K562 (cell line): Measurements from ENCODE around the gene ARFGEF2. TPM values are rescaled to one million over a fixed set of nuclear protein-coding genes. Genes with fewer than 3 reads are reported as not detected.

ENCODE experiments used
- BHLHE40 ChIP-seq: IDR thresholded peaks from 2 replicates; pipeline ENCODE4 v1.6.1; 2011; ENCODE audit warnings: low read length, improper control_type of control experiment
- NR2C2 ChIP-seq, 2 experiments: fragments of 200-800 bp in 1 of 2; sonication (Bioruptor generic) in 1 of 2; sonication (generic) in 1 of 2; formaldehyde crosslinking in 1 of 2; IDR thresholded peaks; 2 replicates each; pipeline versions ENCODE4 v1.6.1 to v1.8.0; 2016 to 2022; ENCODE audit warnings: mild to moderate bottlenecking in 1 of 2, missing compliant biosample characterization in 1 of 2, missing genetic modification characterization in 1 of 2, missing genetic modification reagents in 1 of 2
- SNIP1 ChIP-seq: fragments of 450-650 bp; IDR thresholded peaks from 2 replicates; pipeline ENCODE4 v1.7.1; 2017; ENCODE audit warnings: low read depth, mild to moderate bottlenecking
- ZNF316 ChIP-seq: fragments of 450-650 bp; IDR thresholded peaks from 2 replicates; pipeline ENCODE4 v1.6.1; 2016
- polyA plus RNA-seq, 8 experiments: library from polyadenylated mRNA; depleted of rRNA in 4 of 8; stranded (reverse) in 5 of 8; unstranded in 3 of 8; fragments of >200 nt; fragmentation: Nextera tagmentation in 2 of 8; fragmentation: Illumina TruSeq in 1 of 8; extraction: Ambion mirVana in 2 of 8; extraction: Trizol in 1 of 8; gene quantifications; 2 replicates each; pipeline versions ENCODE4 v1.2.1 to v1.2.3, GENCODE V29; 2011 to 2014; ENCODE audit warnings: inconsistent platforms in 1 of 8, missing spikeins in 1 of 8
- total RNA-seq, 7 experiments: library from RNA; depleted of rRNA in 6 of 7; stranded (reverse); fragments of >200 nt in 6 of 7; fragmentation: Illumina TruSeq in 2 of 7; extraction: Trizol in 2 of 7; gene quantifications; 2 replicates each; pipeline versions ENCODE4 v1.2.1 to v1.2.3, GENCODE V29; 2011 to 2021; ENCODE audit warnings: low replicate concordance in 1 of 7
- TF ChIP-seq, protein P1 (sequence below): fragments of 450-650 bp; IDR thresholded peaks from 2 replicates; pipeline ENCODE4 v1.6.1; 2016; ENCODE audit warnings: mild to moderate bottlenecking, moderate library complexity
- TF ChIP-seq, protein P2 (sequence below), 2 experiments: fragments of 450-650 bp in 1 of 2; sonication (generic) in 1 of 2; formaldehyde crosslinking in 1 of 2; IDR thresholded peaks; 2 replicates each; pipeline versions ENCODE4 v1.7.1 to v1.9.0; 2016 to 2022; ENCODE audit warnings: inconsistent platforms in 1 of 2, mild to moderate bottlenecking in 1 of 2, missing genetic modification reagents in 1 of 2

The ARFGEF2 gene
- total and polyA plus RNA-seq, 9 of the 15 experiments (the other 6 are each of a cell fraction or from before 2014, with no cell fraction given) = 4.2 to 18.8 (median 13.7) TPM

- TF ChIP-seq, protein P1, sequence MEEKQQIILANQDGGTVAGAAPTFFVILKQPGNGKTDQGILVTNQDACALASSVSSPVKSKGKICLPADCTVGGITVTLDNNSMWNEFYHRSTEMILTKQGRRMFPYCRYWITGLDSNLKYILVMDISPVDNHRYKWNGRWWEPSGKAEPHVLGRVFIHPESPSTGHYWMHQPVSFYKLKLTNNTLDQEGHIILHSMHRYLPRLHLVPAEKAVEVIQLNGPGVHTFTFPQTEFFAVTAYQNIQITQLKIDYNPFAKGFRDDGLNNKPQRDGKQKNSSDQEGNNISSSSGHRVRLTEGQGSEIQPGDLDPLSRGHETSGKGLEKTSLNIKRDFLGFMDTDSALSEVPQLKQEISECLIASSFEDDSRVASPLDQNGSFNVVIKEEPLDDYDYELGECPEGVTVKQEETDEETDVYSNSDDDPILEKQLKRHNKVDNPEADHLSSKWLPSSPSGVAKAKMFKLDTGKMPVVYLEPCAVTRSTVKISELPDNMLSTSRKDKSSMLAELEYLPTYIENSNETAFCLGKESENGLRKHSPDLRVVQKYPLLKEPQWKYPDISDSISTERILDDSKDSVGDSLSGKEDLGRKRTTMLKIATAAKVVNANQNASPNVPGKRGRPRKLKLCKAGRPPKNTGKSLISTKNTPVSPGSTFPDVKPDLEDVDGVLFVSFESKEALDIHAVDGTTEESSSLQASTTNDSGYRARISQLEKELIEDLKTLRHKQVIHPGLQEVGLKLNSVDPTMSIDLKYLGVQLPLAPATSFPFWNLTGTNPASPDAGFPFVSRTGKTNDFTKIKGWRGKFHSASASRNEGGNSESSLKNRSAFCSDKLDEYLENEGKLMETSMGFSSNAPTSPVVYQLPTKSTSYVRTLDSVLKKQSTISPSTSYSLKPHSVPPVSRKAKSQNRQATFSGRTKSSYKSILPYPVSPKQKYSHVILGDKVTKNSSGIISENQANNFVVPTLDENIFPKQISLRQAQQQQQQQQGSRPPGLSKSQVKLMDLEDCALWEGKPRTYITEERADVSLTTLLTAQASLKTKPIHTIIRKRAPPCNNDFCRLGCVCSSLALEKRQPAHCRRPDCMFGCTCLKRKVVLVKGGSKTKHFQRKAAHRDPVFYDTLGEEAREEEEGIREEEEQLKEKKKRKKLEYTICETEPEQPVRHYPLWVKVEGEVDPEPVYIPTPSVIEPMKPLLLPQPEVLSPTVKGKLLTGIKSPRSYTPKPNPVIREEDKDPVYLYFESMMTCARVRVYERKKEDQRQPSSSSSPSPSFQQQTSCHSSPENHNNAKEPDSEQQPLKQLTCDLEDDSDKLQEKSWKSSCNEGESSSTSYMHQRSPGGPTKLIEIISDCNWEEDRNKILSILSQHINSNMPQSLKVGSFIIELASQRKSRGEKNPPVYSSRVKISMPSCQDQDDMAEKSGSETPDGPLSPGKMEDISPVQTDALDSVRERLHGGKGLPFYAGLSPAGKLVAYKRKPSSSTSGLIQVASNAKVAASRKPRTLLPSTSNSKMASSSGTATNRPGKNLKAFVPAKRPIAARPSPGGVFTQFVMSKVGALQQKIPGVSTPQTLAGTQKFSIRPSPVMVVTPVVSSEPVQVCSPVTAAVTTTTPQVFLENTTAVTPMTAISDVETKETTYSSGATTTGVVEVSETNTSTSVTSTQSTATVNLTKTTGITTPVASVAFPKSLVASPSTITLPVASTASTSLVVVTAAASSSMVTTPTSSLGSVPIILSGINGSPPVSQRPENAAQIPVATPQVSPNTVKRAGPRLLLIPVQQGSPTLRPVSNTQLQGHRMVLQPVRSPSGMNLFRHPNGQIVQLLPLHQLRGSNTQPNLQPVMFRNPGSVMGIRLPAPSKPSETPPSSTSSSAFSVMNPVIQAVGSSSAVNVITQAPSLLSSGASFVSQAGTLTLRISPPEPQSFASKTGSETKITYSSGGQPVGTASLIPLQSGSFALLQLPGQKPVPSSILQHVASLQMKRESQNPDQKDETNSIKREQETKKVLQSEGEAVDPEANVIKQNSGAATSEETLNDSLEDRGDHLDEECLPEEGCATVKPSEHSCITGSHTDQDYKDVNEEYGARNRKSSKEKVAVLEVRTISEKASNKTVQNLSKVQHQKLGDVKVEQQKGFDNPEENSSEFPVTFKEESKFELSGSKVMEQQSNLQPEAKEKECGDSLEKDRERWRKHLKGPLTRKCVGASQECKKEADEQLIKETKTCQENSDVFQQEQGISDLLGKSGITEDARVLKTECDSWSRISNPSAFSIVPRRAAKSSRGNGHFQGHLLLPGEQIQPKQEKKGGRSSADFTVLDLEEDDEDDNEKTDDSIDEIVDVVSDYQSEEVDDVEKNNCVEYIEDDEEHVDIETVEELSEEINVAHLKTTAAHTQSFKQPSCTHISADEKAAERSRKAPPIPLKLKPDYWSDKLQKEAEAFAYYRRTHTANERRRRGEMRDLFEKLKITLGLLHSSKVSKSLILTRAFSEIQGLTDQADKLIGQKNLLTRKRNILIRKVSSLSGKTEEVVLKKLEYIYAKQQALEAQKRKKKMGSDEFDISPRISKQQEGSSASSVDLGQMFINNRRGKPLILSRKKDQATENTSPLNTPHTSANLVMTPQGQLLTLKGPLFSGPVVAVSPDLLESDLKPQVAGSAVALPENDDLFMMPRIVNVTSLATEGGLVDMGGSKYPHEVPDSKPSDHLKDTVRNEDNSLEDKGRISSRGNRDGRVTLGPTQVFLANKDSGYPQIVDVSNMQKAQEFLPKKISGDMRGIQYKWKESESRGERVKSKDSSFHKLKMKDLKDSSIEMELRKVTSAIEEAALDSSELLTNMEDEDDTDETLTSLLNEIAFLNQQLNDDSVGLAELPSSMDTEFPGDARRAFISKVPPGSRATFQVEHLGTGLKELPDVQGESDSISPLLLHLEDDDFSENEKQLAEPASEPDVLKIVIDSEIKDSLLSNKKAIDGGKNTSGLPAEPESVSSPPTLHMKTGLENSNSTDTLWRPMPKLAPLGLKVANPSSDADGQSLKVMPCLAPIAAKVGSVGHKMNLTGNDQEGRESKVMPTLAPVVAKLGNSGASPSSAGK = peak; percentile 11; the same call in 1 of the 2 replicates
- no peak for TF ChIP-seq SNIP1
- TF ChIP-seq BHLHE40 = peak; percentile 100
- peak; percentile 21; the same call in 1 of the 2 replicates for TF ChIP-seq ZNF316
- TF ChIP-seq NR2C2 (CRISPR knock-in tag; IDR thresholded peaks at IDR 0.05) = no peak
- peak; percentile 58 for TF ChIP-seq NR2C2 (tag; IDR thresholded peaks at IDR 0.05)
- TF ChIP-seq, protein P2, sequence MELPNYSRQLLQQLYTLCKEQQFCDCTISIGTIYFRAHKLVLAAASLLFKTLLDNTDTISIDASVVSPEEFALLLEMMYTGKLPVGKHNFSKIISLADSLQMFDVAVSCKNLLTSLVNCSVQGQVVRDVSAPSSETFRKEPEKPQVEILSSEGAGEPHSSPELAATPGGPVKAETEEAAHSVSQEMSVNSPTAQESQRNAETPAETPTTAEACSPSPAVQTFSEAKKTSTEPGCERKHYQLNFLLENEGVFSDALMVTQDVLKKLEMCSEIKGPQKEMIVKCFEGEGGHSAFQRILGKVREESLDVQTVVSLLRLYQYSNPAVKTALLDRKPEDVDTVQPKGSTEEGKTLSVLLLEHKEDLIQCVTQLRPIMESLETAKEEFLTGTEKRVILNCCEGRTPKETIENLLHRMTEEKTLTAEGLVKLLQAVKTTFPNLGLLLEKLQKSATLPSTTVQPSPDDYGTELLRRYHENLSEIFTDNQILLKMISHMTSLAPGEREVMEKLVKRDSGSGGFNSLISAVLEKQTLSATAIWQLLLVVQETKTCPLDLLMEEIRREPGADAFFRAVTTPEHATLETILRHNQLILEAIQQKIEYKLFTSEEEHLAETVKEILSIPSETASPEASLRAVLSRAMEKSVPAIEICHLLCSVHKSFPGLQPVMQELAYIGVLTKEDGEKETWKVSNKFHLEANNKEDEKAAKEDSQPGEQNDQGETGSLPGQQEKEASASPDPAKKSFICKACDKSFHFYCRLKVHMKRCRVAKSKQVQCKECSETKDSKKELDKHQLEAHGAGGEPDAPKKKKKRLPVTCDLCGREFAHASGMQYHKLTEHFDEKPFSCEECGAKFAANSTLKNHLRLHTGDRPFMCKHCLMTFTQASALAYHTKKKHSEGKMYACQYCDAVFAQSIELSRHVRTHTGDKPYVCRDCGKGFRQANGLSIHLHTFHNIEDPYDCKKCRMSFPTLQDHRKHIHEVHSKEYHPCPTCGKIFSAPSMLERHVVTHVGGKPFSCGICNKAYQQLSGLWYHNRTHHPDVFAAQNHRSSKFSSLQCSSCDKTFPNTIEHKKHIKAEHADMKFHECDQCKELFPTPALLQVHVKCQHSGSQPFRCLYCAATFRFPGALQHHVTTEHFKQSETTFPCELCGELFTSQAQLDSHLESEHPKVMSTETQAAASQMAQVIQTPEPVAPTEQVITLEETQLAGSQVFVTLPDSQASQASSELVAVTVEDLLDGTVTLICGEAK (IDR thresholded peaks at IDR 0.05) = no peak
- TF ChIP-seq, protein P2 (CRISPR knock-in tag; IDR thresholded peaks at IDR 0.05) = no peak
Measured at GRCh38 chr20:49037962-49038387, 116.5 kb downstream of the ARFGEF2 start (continued).
